B cell (primary cell): Measurements from ENCODE around the gene SCN1B. TPM values are rescaled to one million over a fixed set of nuclear protein-coding genes. Genes with fewer than 3 reads are reported as not detected.

Experiments
- ATAC-seq: fragments of 200-7000 bp; cut with Tn5 transposase; one replicate; pipeline ENCODE4 v1.10.0; 2021; ENCODE audit warnings: low read depth, mild to moderate bottlenecking, moderate number of reproducible peaks, moderate library complexity
- CTCF ChIA-PET: fragments of 350-600 bp; sonication (Branson Sonifier 250); formaldehyde crosslinking; loops from one replicate; lab custom pipeline; 2021; ENCODE audit warnings: antibody characterized with exemption, inconsistent platforms; lab: Charles Lee
- POLR2A ChIA-PET: fragments of 350-600 bp; sonication (Branson Sonifier 250); formaldehyde crosslinking; loops from one replicate; lab custom pipeline; 2021; ENCODE audit warnings: antibody characterized with exemption; lab: Charles Lee
- DNase-seq: peaks from one replicate; pipeline ENCODE4 v3.0.0; 2013
- H2AFZ ChIP-seq: 2 replicates; pipeline ENCODE4 v1.6.1; 2012; ENCODE audit warnings: mild to moderate bottlenecking, low read depth, low read length; ENCODE audit not compliant: insufficient read depth, poor library complexity, severe bottlenecking
- H3K27ac ChIP-seq, 2 donors: 1 replicate in 1 of 2; 2 replicates in 1 of 2; pipeline ENCODE4 v1.5.1; 2012 to 2013; ENCODE audit warnings: low read length in 2 of 2, mild to moderate bottlenecking in 2 of 2, moderate library complexity in 1 of 2
- H3K27me3 ChIP-seq, 4 experiments: fragments of 200-600 bp in 1 of 4; sonication (generic) in 1 of 4; replicated peaks in 1 of 4; 1 replicate in 2 of 4; 2 replicates in 2 of 4; pipeline versions ENCODE4 v1.6.1 to v1.7.0; 2013 to 2016; ENCODE audit warnings: low read length in 3 of 4, mild to moderate bottlenecking in 2 of 4, mixed read lengths in 1 of 4, moderate library complexity in 1 of 4; ENCODE audit not compliant: insufficient read depth in 4 of 4, control insufficient read depth in 3 of 4; ENCODE audit errors: control extremely low read depth in 1 of 4
- H3K36me3 ChIP-seq, 2 experiments: replicated peaks in 1 of 2; 1 replicate in 1 of 2; 2 replicates in 1 of 2; pipeline versions ENCODE4 v1.6.1 to v1.7.1; 2013; ENCODE audit warnings: low read length in 1 of 2; ENCODE audit not compliant: insufficient read depth in 2 of 2, control insufficient read depth in 1 of 2; ENCODE audit errors: control extremely low read depth in 1 of 2, extremely low read depth in 1 of 2
- H3K4me1 ChIP-seq, 2 donors: fragments of 200-600 bp in 1 of 2; sonication (generic) in 1 of 2; 1 replicate in 1 of 2; 2 replicates in 1 of 2; pipeline versions ENCODE4 v1.5.1 to v1.6.1; 2013 to 2017; ENCODE audit warnings: low read length in 2 of 2; ENCODE audit not compliant: control insufficient read depth in 2 of 2, insufficient read depth in 2 of 2
- H3K4me2 ChIP-seq: replicated peaks from 2 replicates; pipeline ENCODE3; 2012; ENCODE audit warnings: mild to moderate bottlenecking, low read depth, low read length; ENCODE audit not compliant: poor library complexity, severe bottlenecking
- H3K4me3 ChIP-seq, 5 experiments: fragments of 200-600 bp in 1 of 5; sonication (generic) in 1 of 5; 1 replicate in 3 of 5; 2 replicates in 2 of 5; pipeline versions ENCODE4 v1.5.1 to v1.7.0; 2011 to 2016; ENCODE audit warnings: low read length in 4 of 5, mild to moderate bottlenecking in 4 of 5, low read depth in 2 of 5, control low read depth in 1 of 5, moderate library complexity in 1 of 5; ENCODE audit not compliant: insufficient read depth in 1 of 5; ENCODE audit errors: control extremely low read depth in 1 of 5, extremely low read depth in 1 of 5
- H3K79me2 ChIP-seq: fragments of 200-600 bp; sonication (generic); one replicate; pipeline ENCODE4 v1.6.0; 2016; ENCODE audit warnings: low read length; ENCODE audit not compliant: control insufficient read depth, insufficient read depth
- H3K9ac ChIP-seq: fragments of 200-600 bp; sonication (generic); 2 replicates; pipeline ENCODE4 v1.6.1; 2017; ENCODE audit warnings: mild to moderate bottlenecking, low read length, moderate library complexity
- H3K9me3 ChIP-seq, 3 donors: one replicate each; pipeline versions ENCODE4 v1.6.1 to v1.7.1; 2013; ENCODE audit warnings: low read length in 2 of 3; ENCODE audit not compliant: control insufficient read depth in 2 of 3, insufficient read depth in 1 of 3; ENCODE audit errors: control extremely low read depth in 1 of 3
- H4K20me1 ChIP-seq: 2 replicates; pipeline ENCODE4 v1.6.0; 2012; ENCODE audit warnings: mild to moderate bottlenecking, low read length; ENCODE audit not compliant: insufficient read depth, control insufficient read depth, poor library complexity, severe bottlenecking
- H3K27ac Mint-ChIP-seq: one replicate; pipeline ENCODE4 v1.8.0; 2021; ENCODE audit warnings: mixed read lengths
- H3K27me3 Mint-ChIP-seq: one replicate; pipeline ENCODE4 v1.8.0; 2021; ENCODE audit warnings: mixed read lengths
- H3K4me1 Mint-ChIP-seq: one replicate; pipeline ENCODE4 v1.8.0; 2021; ENCODE audit warnings: mixed read lengths
- H3K4me3 Mint-ChIP-seq: one replicate; pipeline ENCODE4 v1.8.0; 2021; ENCODE audit warnings: mixed read lengths
- H3K9me3 Mint-ChIP-seq: one replicate; pipeline ENCODE4 v1.8.0; 2022; ENCODE audit warnings: mixed read lengths; ENCODE audit not compliant: insufficient read depth
- CTCF ChIP-seq: fragments of 200-600 bp; IDR thresholded peaks from one replicate; pipeline ENCODE4 v1.8.0; 2022; ENCODE audit warnings: antibody characterized with exemption, mild to moderate bottlenecking
- EZH2 ChIP-seq: IDR thresholded peaks from 2 replicates; pipeline ENCODE4 v1.6.1; 2012; ENCODE audit warnings: borderline replicate concordance, low read depth, mild to moderate bottlenecking, moderate library complexity, low read length; ENCODE audit not compliant: insufficient read depth, poor library complexity, severe bottlenecking
- WGBS: methylation state at CpG from one replicate; pipeline ENCODE4 v1.1.5; 2013; ENCODE audit warnings: missing lambda C conversion rate; ENCODE audit not compliant: insufficient coverage; 5-methylcytosine and 5-hydroxymethylcytosine counted together
- intact Hi-C: fragments of 100-400 bp; cut with micrococcal nuclease; formaldehyde crosslinking; loops from one replicate; pipeline ENCODE4 v1.10.0; 2022
- polyA plus RNA-seq: library from polyadenylated mRNA; depleted of rRNA; stranded (reverse); fragments of >200 nt; gene quantifications from 2 replicates; pipeline ENCODE4 v1.2.3, GENCODE V29; 2012
- total RNA-seq, 2 donors: library from RNA; stranded (reverse); fragments of 120-200 nt in 1 of 2; gene quantifications; 1 replicate in 1 of 2; 2 replicates in 1 of 2; pipeline versions ENCODE4 v1.2.3 to v1.2.4, GENCODE V29; 2013 to 2022

SCN1B gene
- total and polyA plus RNA-seq, 2 donors (not counting 1 experiment from before 2014, with no cell fraction given): 0.52 to 0.72 TPM

- Histone ChIP-seq H3K9ac (no peak overlapping the region), H4K20me1 (peaks cover 22% of the 10 kb centered on the region), H3K79me2 (peaks cover 3% of the 10 kb centered on the region), H3K4me3 (no peak overlapping the region), H3K4me2 (no peak overlapping the region), H3K27me3 (no peaks in the 10 kb centered on the region), H3K4me1 (peaks cover 17 to 25% of the 10 kb centered on the region in 2 donors), H3K9me3 (no peaks in the 10 kb centered on the region), H3K27ac (no peak overlapping the region), H3K36me3 (peaks cover 0 to 54% of the 10 kb centered on the region in 2 experiments), H2AFZ (no peak overlapping the region)
- Mint-ChIP-seq H3K4me3 (no peak overlapping the region), H3K9me3 (no peaks in the 10 kb centered on the region), H3K27me3 (no peaks in the 10 kb centered on the region), H3K27ac (no peak overlapping the region), H3K4me1 (peaks cover 25% of the 10 kb centered on the region)
- intact Hi-C loops: no loop called here
- no peak for DNase-seq
- no peak for ATAC-seq
- ChIA-PET CTCF (interaction anchor here (0.7 to 5.9 kb wide), 3 partner anchors 8 to 39 kb away, joined by 5 to 71 read pairs (median 32); no protein-coding TSS in a partner anchor), POLR2A (no interaction called here)
- no peak for TF ChIP-seq EZH2
- TF ChIP-seq CTCF: no peak
- WGBS: 86% methylated on average over 2 of the region's 13 CpGs
Observed at GRCh38 chr19:35011091-35011689, 19.1 kb upstream of the SCN1B start.
